ENCODE results near the gene KHDC4. TPM values are rescaled to one million over a fixed set of nuclear protein-coding genes. Genes with fewer than 3 reads are reported as not detected.
"Not testable (repeated sequence)": the region's sequence is repeated elsewhere in the genome, so short reads cannot be mapped to it uniquely, and the experiment has no call there.

Gene KHDC4
- polyA plus RNA-seq, 1 donor from 2014 or later = 97.1 TPM

DNA sequence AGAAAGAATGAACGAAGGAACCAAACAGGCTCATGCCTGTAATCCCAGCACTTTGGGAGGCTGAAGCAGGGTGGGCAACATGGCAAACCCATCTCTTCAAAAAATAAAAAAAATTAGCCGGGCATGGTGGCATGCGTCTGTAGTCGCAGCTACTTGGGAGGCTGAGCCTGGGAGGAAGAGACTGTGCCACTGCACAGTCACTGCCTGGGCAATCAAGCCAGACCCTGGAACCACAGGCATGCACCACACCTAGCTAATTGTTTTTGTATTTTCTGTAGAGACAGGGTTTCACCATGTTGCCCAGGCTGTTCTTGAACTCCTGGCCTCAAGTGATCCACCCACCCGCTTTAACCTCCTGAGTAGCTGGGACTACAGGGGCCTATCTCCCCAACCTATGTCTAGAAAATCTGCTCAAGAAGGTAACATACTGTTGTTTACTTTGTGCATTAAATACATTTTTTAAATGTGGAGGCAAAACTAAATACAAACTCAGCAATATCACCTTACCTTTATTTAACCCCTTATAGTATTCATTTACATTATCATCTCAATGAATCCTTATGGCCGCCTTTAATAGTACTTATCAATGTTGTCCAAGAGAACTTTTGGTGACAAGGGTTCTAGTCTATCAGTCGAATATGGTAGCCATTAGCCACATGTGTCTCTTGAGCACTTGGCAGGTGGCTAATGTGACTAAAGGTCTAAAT, 2.7 kb downstream of the KHDC4 start:
- H4K20me1 ChIP-seq (ENCODE audit: insufficient read depth) = no peaks in the 10 kb centered on the region
- TF ChIP-seq TAF1 (IDR thresholded peaks at IDR 0.05; ENCODE audit: low read depth) = no peak
- no peak for TF ChIP-seq EZH2 (IDR thresholded peaks at IDR 0.05; ENCODE audit: borderline replicate concordance, insufficient read depth, low read length, poor library complexity, severe bottlenecking)
- H3K9me2 ChIP-seq (ENCODE audit: insufficient read depth, low read length) = no peaks in the 10 kb centered on the region
- no peaks in the 10 kb centered on the region for H3F3A ChIP-seq (ENCODE audit: insufficient read depth, low read length, poor library complexity, severe bottlenecking)
- peaks cover 46% of the 10 kb centered on the region for H3K79me2 ChIP-seq (replicated peaks; ENCODE audit: insufficient read depth, low read length)
- H3K9me3 ChIP-seq (ENCODE audit: low read length) = no peaks in the 10 kb centered on the region
- no peak overlapping the region for H3K27ac ChIP-seq (ENCODE audit: low read length)
- no peaks in the 10 kb centered on the region for H3K27me3 ChIP-seq (ENCODE audit: insufficient read depth, low read depth, low read length)
- H3K9ac ChIP-seq (ENCODE audit: low read length) = no peak overlapping the region
- no peak overlapping the region for H2AFZ ChIP-seq (ENCODE audit: low read depth, low read length)
- no peak overlapping the region for H3K4me2 ChIP-seq (ENCODE audit: low read length)
- peaks cover 10% of the 10 kb centered on the region for H3K36me3 ChIP-seq (ENCODE audit: insufficient read depth, low read length)
- H3K4me3 ChIP-seq (ENCODE audit: low read length) = peak overlapping the region; percentile 72

DNA sequence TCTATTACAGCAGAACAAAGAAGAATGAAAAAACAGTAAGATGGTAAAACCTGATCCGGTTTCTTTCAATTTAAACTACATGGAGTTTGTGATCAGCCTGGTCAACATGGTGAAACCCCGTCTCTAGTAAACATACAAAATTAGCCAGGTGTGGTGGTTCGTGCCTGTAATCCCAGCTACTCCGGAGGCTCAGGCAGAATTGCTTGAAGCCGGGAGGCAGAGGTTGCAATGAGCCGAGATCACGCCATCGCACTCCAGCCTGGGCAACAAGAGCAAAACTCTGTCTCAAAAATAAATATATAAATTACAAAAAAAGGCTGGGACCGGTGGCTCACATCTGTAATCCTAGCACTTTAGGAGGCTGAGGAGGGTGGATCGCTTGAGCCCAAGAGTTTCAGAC, 3.5 kb downstream of the KHDC4 start:
- Histone ChIP-seq H3K4me3 (ENCODE audit: low read length) (peak overlapping the region; percentile 36), H3K36me3 (ENCODE audit: insufficient read depth, low read length) (peaks cover 17% of the 10 kb centered on the region), H3K79me2 (replicated peaks; ENCODE audit: insufficient read depth, low read length) (peaks cover 46% of the 10 kb centered on the region)
- not testable (repeated sequence) for H3K27ac ChIP-seq (ENCODE audit: low read length); H3K9ac ChIP-seq (ENCODE audit: low read length); H3K9me2 ChIP-seq (ENCODE audit: insufficient read depth, low read length); H3K4me2 ChIP-seq (ENCODE audit: low read length); H4K20me1 ChIP-seq (ENCODE audit: insufficient read depth); H3F3A ChIP-seq (ENCODE audit: insufficient read depth, low read length, poor library complexity, severe bottlenecking); H3K9me3 ChIP-seq (ENCODE audit: low read length); H3K27me3 ChIP-seq (ENCODE audit: insufficient read depth, low read depth, low read length); H2AFZ ChIP-seq (ENCODE audit: low read depth, low read length)

DNA sequence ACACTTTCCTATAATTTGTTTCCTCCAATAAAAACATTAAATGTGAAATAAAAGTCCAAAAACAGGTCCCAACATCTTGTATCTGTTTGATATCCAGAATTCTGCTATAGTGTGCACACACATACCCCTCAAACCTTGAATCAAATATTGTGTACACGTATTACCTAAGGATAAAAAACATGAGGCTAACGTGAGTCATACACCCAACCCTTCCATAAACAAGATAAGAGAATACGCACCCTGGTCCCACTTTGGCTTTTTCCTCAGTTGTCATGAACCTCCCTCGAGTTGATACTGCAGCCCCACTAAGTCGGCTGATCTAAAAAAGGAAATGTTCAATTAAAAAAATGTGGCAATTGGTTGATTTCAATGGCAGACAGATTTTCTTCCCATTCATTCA, 5.2 kb downstream of the KHDC4 start:
- Histone ChIP-seq H3K9me3 (ENCODE audit: low read length) (no peaks in the 10 kb centered on the region), H3K27me3 (ENCODE audit: insufficient read depth, low read depth, low read length) (no peaks in the 10 kb centered on the region), H3K9me2 (ENCODE audit: insufficient read depth, low read length) (no peaks in the 10 kb centered on the region), H3K9ac (ENCODE audit: low read length) (no peak overlapping the region), H3K79me2 (replicated peaks; ENCODE audit: insufficient read depth, low read length) (peaks cover 45% of the 10 kb centered on the region), H3F3A (ENCODE audit: insufficient read depth, low read length, poor library complexity, severe bottlenecking) (no peaks in the 10 kb centered on the region), H3K27ac (ENCODE audit: low read length) (no peak overlapping the region), H3K4me3 (ENCODE audit: low read length) (no peak overlapping the region), H4K20me1 (ENCODE audit: insufficient read depth) (no peaks in the 10 kb centered on the region), H2AFZ (ENCODE audit: low read depth, low read length) (no peak overlapping the region), H3K4me2 (ENCODE audit: low read length) (no peak overlapping the region), H3K36me3 (ENCODE audit: insufficient read depth, low read length) (peaks cover 17% of the 10 kb centered on the region)
- no peak for TF ChIP-seq EZH2 (IDR thresholded peaks at IDR 0.05; ENCODE audit: borderline replicate concordance, insufficient read depth, low read length, poor library complexity, severe bottlenecking)
- no peak for TF ChIP-seq SMC3 (conservative IDR thresholded peaks at IDR 0.05; ENCODE audit: poor library complexity)
- TF ChIP-seq, protein P1, sequence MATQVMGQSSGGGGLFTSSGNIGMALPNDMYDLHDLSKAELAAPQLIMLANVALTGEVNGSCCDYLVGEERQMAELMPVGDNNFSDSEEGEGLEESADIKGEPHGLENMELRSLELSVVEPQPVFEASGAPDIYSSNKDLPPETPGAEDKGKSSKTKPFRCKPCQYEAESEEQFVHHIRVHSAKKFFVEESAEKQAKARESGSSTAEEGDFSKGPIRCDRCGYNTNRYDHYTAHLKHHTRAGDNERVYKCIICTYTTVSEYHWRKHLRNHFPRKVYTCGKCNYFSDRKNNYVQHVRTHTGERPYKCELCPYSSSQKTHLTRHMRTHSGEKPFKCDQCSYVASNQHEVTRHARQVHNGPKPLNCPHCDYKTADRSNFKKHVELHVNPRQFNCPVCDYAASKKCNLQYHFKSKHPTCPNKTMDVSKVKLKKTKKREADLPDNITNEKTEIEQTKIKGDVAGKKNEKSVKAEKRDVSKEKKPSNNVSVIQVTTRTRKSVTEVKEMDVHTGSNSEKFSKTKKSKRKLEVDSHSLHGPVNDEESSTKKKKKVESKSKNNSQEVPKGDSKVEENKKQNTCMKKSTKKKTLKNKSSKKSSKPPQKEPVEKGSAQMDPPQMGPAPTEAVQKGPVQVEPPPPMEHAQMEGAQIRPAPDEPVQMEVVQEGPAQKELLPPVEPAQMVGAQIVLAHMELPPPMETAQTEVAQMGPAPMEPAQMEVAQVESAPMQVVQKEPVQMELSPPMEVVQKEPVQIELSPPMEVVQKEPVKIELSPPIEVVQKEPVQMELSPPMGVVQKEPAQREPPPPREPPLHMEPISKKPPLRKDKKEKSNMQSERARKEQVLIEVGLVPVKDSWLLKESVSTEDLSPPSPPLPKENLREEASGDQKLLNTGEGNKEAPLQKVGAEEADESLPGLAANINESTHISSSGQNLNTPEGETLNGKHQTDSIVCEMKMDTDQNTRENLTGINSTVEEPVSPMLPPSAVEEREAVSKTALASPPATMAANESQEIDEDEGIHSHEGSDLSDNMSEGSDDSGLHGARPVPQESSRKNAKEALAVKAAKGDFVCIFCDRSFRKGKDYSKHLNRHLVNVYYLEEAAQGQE (IDR thresholded peaks at IDR 0.05; ENCODE audit: borderline replicate concordance) = no peak
- TF ChIP-seq, protein P2, sequence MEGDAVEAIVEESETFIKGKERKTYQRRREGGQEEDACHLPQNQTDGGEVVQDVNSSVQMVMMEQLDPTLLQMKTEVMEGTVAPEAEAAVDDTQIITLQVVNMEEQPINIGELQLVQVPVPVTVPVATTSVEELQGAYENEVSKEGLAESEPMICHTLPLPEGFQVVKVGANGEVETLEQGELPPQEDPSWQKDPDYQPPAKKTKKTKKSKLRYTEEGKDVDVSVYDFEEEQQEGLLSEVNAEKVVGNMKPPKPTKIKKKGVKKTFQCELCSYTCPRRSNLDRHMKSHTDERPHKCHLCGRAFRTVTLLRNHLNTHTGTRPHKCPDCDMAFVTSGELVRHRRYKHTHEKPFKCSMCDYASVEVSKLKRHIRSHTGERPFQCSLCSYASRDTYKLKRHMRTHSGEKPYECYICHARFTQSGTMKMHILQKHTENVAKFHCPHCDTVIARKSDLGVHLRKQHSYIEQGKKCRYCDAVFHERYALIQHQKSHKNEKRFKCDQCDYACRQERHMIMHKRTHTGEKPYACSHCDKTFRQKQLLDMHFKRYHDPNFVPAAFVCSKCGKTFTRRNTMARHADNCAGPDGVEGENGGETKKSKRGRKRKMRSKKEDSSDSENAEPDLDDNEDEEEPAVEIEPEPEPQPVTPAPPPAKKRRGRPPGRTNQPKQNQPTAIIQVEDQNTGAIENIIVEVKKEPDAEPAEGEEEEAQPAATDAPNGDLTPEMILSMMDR (IDR thresholded peaks at IDR 0.05; ENCODE audit: poor library complexity, severe bottlenecking) = no peak
- no peak for TF ChIP-seq POLR2AphosphoS5 (IDR thresholded peaks at IDR 0.05)
- no peak for TF ChIP-seq EP300 (conservative IDR thresholded peaks at IDR 0.05; ENCODE audit: poor library complexity, severe bottlenecking)
- no peak for TF ChIP-seq TAF1 (IDR thresholded peaks at IDR 0.05; ENCODE audit: low read depth)
- TF ChIP-seq MXI1 (conservative IDR thresholded peaks at IDR 0.05; ENCODE audit: poor library complexity, severe bottlenecking) = no peak
- no peak for TF ChIP-seq RAD21 (conservative IDR thresholded peaks at IDR 0.05)

All from neural cell (in vitro differentiated cells).